ENCODE results near the gene CDK19. TPM values are rescaled to one million over a fixed set of nuclear protein-coding genes. Genes with fewer than 3 reads are reported as not detected.

CDK19 gene
- total RNA-seq, 1 donor, result 15.6 TPM

DNA sequence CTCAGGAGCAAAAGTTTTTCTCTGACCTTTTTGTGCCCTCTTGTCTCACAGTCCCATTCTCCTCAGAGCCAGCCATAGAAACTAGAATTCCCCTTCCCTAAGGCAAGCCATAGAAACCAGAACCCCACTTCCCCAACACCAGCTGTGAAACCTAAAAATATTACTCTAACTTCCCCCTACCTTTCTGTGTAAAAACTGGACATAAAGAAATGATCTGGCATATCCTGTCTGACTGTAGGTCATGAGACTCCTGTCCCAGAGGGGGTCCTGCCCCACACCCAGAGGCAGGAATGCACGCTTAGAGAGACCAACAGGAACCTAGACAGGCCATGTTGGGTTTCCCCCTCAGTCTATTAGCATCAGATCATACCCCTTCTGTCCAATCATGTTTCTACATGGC lies 198.2 kb downstream of the CDK19 start:
- H3K4me3 ChIP-seq (ENCODE audit: insufficient read depth, low read length), result no peak overlapping the region
- TF ChIP-seq, protein P1, sequence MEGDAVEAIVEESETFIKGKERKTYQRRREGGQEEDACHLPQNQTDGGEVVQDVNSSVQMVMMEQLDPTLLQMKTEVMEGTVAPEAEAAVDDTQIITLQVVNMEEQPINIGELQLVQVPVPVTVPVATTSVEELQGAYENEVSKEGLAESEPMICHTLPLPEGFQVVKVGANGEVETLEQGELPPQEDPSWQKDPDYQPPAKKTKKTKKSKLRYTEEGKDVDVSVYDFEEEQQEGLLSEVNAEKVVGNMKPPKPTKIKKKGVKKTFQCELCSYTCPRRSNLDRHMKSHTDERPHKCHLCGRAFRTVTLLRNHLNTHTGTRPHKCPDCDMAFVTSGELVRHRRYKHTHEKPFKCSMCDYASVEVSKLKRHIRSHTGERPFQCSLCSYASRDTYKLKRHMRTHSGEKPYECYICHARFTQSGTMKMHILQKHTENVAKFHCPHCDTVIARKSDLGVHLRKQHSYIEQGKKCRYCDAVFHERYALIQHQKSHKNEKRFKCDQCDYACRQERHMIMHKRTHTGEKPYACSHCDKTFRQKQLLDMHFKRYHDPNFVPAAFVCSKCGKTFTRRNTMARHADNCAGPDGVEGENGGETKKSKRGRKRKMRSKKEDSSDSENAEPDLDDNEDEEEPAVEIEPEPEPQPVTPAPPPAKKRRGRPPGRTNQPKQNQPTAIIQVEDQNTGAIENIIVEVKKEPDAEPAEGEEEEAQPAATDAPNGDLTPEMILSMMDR (IDR thresholded peaks at IDR 0.05; ENCODE audit: extremely low read depth, low read depth, low read length), result no peak
- no peak for DNase-seq (ENCODE audit: insufficient read length, low spot score, missing footprints)
- H2AFZ ChIP-seq (ENCODE audit: low read length), result no peak overlapping the region
- H3K9me3 ChIP-seq (ENCODE audit: low read depth, low read length), result no peaks in the 10 kb centered on the region
- H3K79me2 ChIP-seq (ENCODE audit: insufficient read depth, low read length), result no peaks in the 10 kb centered on the region
- H3K4me1 ChIP-seq (ENCODE audit: insufficient read depth, low read length), result no peaks in the 10 kb centered on the region
- H4K20me1 ChIP-seq (ENCODE audit: insufficient read depth, low read length), result no peaks in the 10 kb centered on the region
- no peak overlapping the region for H3K27ac ChIP-seq (ENCODE audit: low read depth, low read length)
- no peaks in the 10 kb centered on the region for H3K27me3 ChIP-seq (ENCODE audit: insufficient read depth, low read length)
- no peaks in the 10 kb centered on the region for H3K36me3 ChIP-seq (ENCODE audit: insufficient read depth, low read length)
- H3K4me2 ChIP-seq (ENCODE audit: insufficient read depth, low read length), result no peak overlapping the region

DNA sequence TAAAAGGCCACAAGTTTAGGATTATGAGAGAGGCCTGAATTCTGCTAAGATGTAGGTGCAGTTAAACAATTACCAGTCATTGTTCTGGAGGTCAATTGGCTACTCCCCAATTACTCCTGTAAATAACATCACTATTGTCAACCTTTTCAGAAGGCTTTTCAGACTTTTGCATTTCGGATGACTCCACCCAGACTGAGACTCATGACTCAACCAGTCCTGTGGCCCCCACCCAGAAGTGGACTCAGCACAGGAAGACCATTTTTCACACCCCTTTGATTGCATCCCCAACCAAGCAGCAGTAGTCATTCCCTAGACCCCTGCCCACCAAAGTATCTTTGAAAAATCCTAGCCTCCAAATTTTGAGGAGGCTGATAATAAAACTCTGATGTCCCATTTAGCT lies 199.5 kb downstream of the CDK19 start:
- Histone ChIP-seq H4K20me1 (ENCODE audit: insufficient read depth, low read length) (no peaks in the 10 kb centered on the region), H3K36me3 (ENCODE audit: insufficient read depth, low read length) (no peaks in the 10 kb centered on the region), H3K4me2 (ENCODE audit: insufficient read depth, low read length) (no peak overlapping the region), H3K9me3 (ENCODE audit: low read depth, low read length) (no peaks in the 10 kb centered on the region), H3K27me3 (ENCODE audit: insufficient read depth, low read length) (no peaks in the 10 kb centered on the region), H3K79me2 (ENCODE audit: insufficient read depth, low read length) (no peaks in the 10 kb centered on the region), H2AFZ (ENCODE audit: low read length) (no peak overlapping the region), H3K4me3 (ENCODE audit: insufficient read depth, low read length) (no peak overlapping the region), H3K4me1 (ENCODE audit: insufficient read depth, low read length) (no peaks in the 10 kb centered on the region), H3K27ac (ENCODE audit: low read depth, low read length) (no peak overlapping the region)
- TF ChIP-seq, protein P1 (IDR thresholded peaks at IDR 0.05; ENCODE audit: extremely low read depth, low read depth, low read length), result no peak
- no peak for DNase-seq (ENCODE audit: insufficient read length, low spot score, missing footprints)

DNA sequence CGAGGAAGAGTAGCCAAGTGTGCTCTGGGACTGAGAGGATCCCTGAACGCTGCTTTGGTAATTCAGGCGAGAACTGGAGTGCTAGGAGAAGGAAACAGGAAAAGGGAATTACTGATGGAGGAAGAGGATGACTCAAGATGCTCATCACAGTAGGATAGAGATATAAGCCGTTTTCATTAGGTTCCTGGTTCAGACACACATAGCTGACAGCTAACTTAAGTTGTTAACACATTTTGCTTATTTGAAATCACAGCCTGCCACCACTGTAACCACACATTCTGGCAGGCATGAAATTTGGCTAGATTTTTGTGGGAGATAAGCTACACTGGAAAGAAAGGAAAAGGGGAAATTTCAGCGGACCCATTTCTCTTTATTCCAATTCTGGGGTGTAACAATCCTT lies 200.7 kb downstream of the CDK19 start:
- no peaks in the 10 kb centered on the region for H3K36me3 ChIP-seq (ENCODE audit: insufficient read depth, low read length)
- no peaks in the 10 kb centered on the region for H4K20me1 ChIP-seq (ENCODE audit: insufficient read depth, low read length)
- no peaks in the 10 kb centered on the region for H3K79me2 ChIP-seq (ENCODE audit: insufficient read depth, low read length)
- H3K4me3 ChIP-seq (ENCODE audit: insufficient read depth, low read length), result no peak overlapping the region
- H3K27me3 ChIP-seq (ENCODE audit: insufficient read depth, low read length), result no peaks in the 10 kb centered on the region
- TF ChIP-seq, protein P1 (IDR thresholded peaks at IDR 0.05; ENCODE audit: extremely low read depth, low read depth, low read length), result no peak
- H2AFZ ChIP-seq (ENCODE audit: low read length), result no peak overlapping the region
- no peak overlapping the region for H3K27ac ChIP-seq (ENCODE audit: low read depth, low read length)
- no peak overlapping the region for H3K4me2 ChIP-seq (ENCODE audit: insufficient read depth, low read length)
- DNase-seq (ENCODE audit: insufficient read length, low spot score, missing footprints), result no peak
- no peaks in the 10 kb centered on the region for H3K9me3 ChIP-seq (ENCODE audit: low read depth, low read length)
- H3K4me1 ChIP-seq (ENCODE audit: insufficient read depth, low read length), result no peaks in the 10 kb centered on the region

DNA sequence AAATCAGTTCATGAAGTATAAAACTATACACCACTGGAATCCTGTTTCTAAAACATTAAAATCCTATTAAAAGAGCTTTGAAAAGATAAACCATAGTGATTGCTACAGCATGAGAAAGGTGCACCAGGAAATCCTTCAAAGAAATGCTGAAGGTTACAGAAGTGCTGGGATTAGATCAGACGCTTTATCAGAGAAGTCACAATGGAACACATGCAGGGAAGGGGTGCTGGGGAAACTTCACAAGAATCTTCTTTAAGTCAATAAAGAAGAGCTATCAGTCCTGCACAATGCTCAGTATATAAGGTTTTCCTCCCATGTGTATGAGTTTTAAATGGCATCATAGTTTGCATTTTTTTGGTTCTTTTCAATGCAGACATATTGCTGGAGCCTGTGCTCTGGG lies 201.2 kb downstream of the CDK19 start:
- no peaks in the 10 kb centered on the region for H3K79me2 ChIP-seq (ENCODE audit: insufficient read depth, low read length)
- H3K9me3 ChIP-seq (ENCODE audit: low read depth, low read length), result no peaks in the 10 kb centered on the region
- no peaks in the 10 kb centered on the region for H3K27me3 ChIP-seq (ENCODE audit: insufficient read depth, low read length)
- no peak overlapping the region for H3K4me3 ChIP-seq (ENCODE audit: insufficient read depth, low read length)
- no peak overlapping the region for H2AFZ ChIP-seq (ENCODE audit: low read length)
- no peaks in the 10 kb centered on the region for H3K4me1 ChIP-seq (ENCODE audit: insufficient read depth, low read length)
- H3K27ac ChIP-seq (ENCODE audit: low read depth, low read length), result no peak overlapping the region
- H3K36me3 ChIP-seq (ENCODE audit: insufficient read depth, low read length), result no peaks in the 10 kb centered on the region
- TF ChIP-seq, protein P1 (IDR thresholded peaks at IDR 0.05; ENCODE audit: extremely low read depth, low read depth, low read length), result no peak
- no peak for DNase-seq (ENCODE audit: insufficient read length, low spot score, missing footprints)
- no peaks in the 10 kb centered on the region for H4K20me1 ChIP-seq (ENCODE audit: insufficient read depth, low read length)
- no peak overlapping the region for H3K4me2 ChIP-seq (ENCODE audit: insufficient read depth, low read length)
